ENCODE data around the gene SPRED1. TPM values are rescaled to one million over a fixed set of nuclear protein-coding genes. Genes with fewer than 3 reads are reported as not detected.

Gene SPRED1
- total RNA-seq, 2 experiments from 2014 or later = 0.77 to 1.2 TPM

Other genes with a start within 250 kb of the SPRED1 start
- 10 to 100 TPM; 24.1 to 34.6 TPM for gene FAM98B, start 201.3 kb downstream of the SPRED1 start, total RNA-seq

All from activated naive CD8-positive, alpha-beta T cell treated with anti-CD3 and anti-CD28 coated beads, Interleukin-2, amount 10 ng/mL, durations not matched to agents 7 days and 5 days (primary cell).